ENCODE results near the gene EXD2. TPM values are rescaled to one million over a fixed set of nuclear protein-coding genes. Genes with fewer than 3 reads are reported as not detected.
"Not testable (repeated sequence)": the region's sequence is repeated elsewhere in the genome, so short reads cannot be mapped to it uniquely, and the experiment has no call there.

The EXD2 gene
- total RNA-seq, 4 donors from 2014 or later = 14.9 to 28.0 (median 18.1) TPM

DNA sequence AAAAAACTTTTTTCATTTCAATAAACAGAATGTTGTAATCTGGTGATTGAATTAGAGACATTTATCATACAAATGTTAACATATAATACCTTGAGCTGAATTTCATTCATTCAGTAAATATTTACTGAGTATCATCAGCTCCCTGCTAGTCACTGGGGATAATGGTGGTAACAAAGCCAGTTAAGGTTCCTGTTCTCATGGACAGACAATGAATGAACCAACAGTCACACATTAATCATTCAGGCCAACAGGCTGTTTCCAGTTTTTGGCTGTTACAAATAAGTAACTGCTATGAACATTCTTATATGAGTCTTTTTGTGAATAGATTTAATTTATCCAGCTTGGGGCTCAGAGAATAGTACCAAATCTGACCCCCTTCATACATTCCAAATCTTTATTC is 13.5 kb downstream of the EXD2 start:
- no peak for DNase-seq (ENCODE audit: low spot score in 2 of 2)
- TF ChIP-seq POLR2A (IDR thresholded peaks at IDR 0.05) = no peak
- TF ChIP-seq, protein P1, sequence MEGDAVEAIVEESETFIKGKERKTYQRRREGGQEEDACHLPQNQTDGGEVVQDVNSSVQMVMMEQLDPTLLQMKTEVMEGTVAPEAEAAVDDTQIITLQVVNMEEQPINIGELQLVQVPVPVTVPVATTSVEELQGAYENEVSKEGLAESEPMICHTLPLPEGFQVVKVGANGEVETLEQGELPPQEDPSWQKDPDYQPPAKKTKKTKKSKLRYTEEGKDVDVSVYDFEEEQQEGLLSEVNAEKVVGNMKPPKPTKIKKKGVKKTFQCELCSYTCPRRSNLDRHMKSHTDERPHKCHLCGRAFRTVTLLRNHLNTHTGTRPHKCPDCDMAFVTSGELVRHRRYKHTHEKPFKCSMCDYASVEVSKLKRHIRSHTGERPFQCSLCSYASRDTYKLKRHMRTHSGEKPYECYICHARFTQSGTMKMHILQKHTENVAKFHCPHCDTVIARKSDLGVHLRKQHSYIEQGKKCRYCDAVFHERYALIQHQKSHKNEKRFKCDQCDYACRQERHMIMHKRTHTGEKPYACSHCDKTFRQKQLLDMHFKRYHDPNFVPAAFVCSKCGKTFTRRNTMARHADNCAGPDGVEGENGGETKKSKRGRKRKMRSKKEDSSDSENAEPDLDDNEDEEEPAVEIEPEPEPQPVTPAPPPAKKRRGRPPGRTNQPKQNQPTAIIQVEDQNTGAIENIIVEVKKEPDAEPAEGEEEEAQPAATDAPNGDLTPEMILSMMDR (IDR thresholded peaks at IDR 0.05) = no peak
- intact Hi-C loops (cut with DNase I; ENCODE audit: low total_unique reads) = no loop called here
- no peak overlapping the region for H3K4me3 ChIP-seq (ENCODE audit: low read depth, poor library complexity, severe bottlenecking)

DNA sequence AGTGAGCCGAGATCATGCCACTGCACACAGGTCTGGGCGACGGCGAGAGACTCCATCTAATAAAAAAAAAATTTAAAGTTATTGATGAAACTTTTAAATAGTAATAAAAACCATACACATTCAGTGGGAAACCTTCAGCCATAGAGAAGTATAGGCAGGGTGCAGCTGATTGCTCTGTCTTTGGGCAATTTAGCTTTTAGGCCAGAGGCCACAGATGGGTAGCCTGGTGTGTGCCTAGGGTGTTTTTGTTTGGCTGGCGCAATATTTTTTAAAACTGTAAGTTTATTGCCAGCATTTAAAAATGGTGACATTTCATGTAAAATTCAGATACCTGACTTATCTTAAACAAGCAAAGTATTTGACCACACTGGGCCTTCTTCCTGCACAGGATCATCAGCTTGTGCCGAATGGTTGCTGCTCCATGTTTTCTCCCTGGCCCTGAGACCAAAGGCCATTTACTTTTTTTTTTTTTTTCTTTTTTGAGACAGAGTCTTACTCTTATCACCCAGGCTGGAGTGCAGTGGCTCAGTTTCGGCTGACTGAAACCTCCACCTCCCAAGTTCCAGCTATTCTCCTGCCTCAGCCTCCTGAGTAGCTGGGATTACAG is 16.2 kb downstream of the EXD2 start:
- no peak for TF ChIP-seq POLR2A (IDR thresholded peaks at IDR 0.05)
- TF ChIP-seq, protein P1 (IDR thresholded peaks at IDR 0.05) = no peak
- 97 to 100% methylated on average over 7 of the region's 7 CpGs for WGBS, 2 donors
- no peak overlapping the region for H3K4me3 ChIP-seq (ENCODE audit: low read depth, poor library complexity, severe bottlenecking)
- intact Hi-C loops (cut with DNase I; ENCODE audit: low total_unique reads) = no loop called here
- no peak for DNase-seq (ENCODE audit: low spot score in 2 of 2)

DNA sequence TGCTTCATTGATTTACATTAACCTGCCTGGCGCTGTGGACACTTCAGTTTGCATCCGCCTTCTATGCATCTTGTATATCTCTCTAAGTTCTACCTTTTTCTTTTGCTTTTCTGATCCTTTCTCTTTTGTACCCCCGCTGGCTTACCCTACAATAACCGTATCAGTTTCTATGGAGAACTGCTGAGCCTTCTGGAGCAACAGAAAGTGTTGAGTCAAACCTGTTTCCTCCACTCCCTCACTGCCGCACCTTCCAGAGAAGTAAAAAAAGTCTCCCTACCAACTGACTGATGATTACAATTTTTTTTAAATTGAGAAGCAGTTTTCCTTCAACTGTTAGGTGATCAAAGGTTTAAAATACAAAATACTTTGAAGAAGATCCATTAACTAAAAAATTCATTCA is 17.4 kb downstream of the EXD2 start:
- no peak for DNase-seq (ENCODE audit: low spot score in 2 of 2)
- no peak for TF ChIP-seq POLR2A (IDR thresholded peaks at IDR 0.05)
- TF ChIP-seq, protein P1 (IDR thresholded peaks at IDR 0.05) = no peak
- H3K4me3 ChIP-seq (ENCODE audit: low read depth, poor library complexity, severe bottlenecking) = no peak overlapping the region
- intact Hi-C loops (cut with DNase I; ENCODE audit: low total_unique reads) = no loop called here
- 92 to 94% methylated on average over 5 of the region's 5 CpGs for WGBS, 2 donors

DNA sequence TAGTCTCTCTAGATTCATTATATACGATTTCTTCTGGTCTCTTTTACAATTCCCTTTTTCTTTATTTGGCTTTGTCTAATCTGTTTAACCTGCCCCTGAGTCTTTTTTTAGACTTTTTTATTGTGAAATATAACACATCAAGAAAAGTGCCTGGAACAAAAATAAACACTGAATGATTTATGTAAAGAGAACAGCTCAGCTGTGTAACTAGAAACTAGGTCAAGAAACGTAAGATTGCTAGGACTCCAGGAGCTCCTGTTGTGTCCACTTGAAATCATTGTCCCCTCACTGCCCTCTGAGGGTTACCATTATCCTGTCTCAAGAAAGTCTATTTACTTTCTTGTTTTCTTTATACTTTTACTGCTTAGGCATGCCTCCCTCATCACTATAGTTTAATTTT is 23.1 kb downstream of the EXD2 start:
- DNase-seq (ENCODE audit: low spot score in 2 of 2) = no peak
- 71 to 73% methylated on average over 2 of the region's 2 CpGs for WGBS, 2 donors
- no peak for TF ChIP-seq POLR2A (IDR thresholded peaks at IDR 0.05)
- TF ChIP-seq, protein P1 (IDR thresholded peaks at IDR 0.05) = no peak
- no peak overlapping the region for H3K4me3 ChIP-seq (ENCODE audit: low read depth, poor library complexity, severe bottlenecking)
- intact Hi-C loops (cut with DNase I; ENCODE audit: low total_unique reads) = no loop called here

DNA sequence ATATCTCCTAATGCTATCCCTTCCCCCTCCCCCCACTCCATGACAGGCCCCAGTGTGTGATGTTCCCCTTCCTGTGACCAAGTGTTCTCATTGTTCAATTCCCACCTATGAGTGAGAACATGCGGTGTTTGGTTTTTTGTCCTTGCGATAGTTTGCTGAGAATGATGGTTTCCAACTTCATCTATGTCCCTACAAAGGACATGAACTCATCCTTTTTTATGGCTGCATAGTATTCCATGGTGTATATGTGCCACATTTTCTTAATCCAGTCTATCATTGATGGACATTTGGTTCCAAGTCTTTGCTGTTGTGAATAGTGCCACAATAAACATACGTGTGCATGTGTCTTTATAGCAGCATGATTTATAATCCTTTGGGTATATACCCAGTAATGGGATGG is 26.4 kb downstream of the EXD2 start:
- 98 to 100% methylated on average over 3 of the region's 3 CpGs for WGBS, 2 donors
- intact Hi-C loops (cut with DNase I; ENCODE audit: low total_unique reads); H3K4me3 ChIP-seq (ENCODE audit: low read depth, poor library complexity, severe bottlenecking); DNase-seq (ENCODE audit: low spot score in 2 of 2): not testable (repeated sequence)

DNA sequence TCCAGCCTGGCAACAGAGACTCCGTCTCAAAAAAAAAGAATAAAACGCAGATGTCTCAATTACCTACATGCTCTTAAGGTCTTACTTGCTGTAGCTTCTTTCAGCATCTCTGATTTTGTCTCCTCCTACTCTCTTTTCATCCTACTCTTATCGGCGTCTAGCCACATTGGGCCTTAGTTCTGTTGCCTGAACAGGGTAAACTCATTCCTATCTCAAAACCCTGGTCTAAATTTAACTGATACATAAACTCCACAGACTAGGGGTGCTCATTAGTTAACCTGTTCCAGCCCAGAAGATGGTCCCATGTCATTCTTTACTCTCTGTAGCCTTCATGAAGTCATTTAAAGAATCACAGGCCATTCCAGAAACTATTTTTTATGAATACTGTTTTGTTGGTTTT is 33.6 kb downstream of the EXD2 start:
- TF ChIP-seq, protein P1 (IDR thresholded peaks at IDR 0.05) = no peak
- no peak for TF ChIP-seq POLR2A (IDR thresholded peaks at IDR 0.05)
- WGBS, 2 donors = 89 to 95% methylated on average over 4 of the region's 4 CpGs
- no peak overlapping the region for H3K4me3 ChIP-seq (ENCODE audit: low read depth, poor library complexity, severe bottlenecking)
- DNase-seq (ENCODE audit: low spot score in 2 of 2) = no peak
- intact Hi-C loops (cut with DNase I; ENCODE audit: low total_unique reads) = no loop called here

Measured in lower leg skin (tissue), 4 donors.